Activated naive CD4-positive, alpha-beta T cell treated with Interleukin-2 at 50 U/mL for 16 hours (primary cell): ENCODE results near the gene CXXC4.

ENCODE experiments used
- DNase-seq: peaks from one replicate; pipeline ENCODE4 v3.0.0-alpha.2; 2020

Gene CXXC4

GRCh38 chr4:104488151-104488550 is 6.5 kb downstream of the CXXC4 start:
- no peak for DNase-seq

GRCh38 chr4:104486716-104487504 is 7.8 kb downstream of the CXXC4 start:
- no peak for DNase-seq

- no peak for DNase-seq
These were observed 19.0 kb downstream of the CXXC4 start for GRCh38 chr4:104475652-104476051.

GRCh38 chr4:104472766-104473165 is 21.9 kb downstream of the CXXC4 start:
- DNase-seq = no peak

GRCh38 chr4:104470770-104471169 is 23.9 kb downstream of the CXXC4 start:
- no peak for DNase-seq

- DNase-seq = no peak
These were observed 24.9 kb downstream of the CXXC4 start for GRCh38 chr4:104469794-104470193.

- DNase-seq = no peak
These were observed 29.1 kb downstream of the CXXC4 start for GRCh38 chr4:104465619-104466018.

- DNase-seq = no peak
These were observed 29.5 kb downstream of the CXXC4 start for GRCh38 chr4:104465201-104465600.

- DNase-seq = no peak
These were observed 32.1 kb downstream of the CXXC4 start for GRCh38 chr4:104462641-104463040.

GRCh38 chr4:104457308-104457981 is 37.2 kb downstream of the CXXC4 start:
- DNase-seq = no peak

- no peak for DNase-seq
These were observed 43.1 kb downstream of the CXXC4 start for GRCh38 chr4:104451573-104451972.

GRCh38 chr4:104449537-104449936 is 45.2 kb downstream of the CXXC4 start:
- DNase-seq = no peak

- DNase-seq = no peak
These were observed 47.4 kb downstream of the CXXC4 start for GRCh38 chr4:104447294-104447693.

GRCh38 chr4:104446431-104447278 is 48.0 kb downstream of the CXXC4 start:
- no peak for DNase-seq

- no peak for DNase-seq
These were observed 50.0 kb downstream of the CXXC4 start for GRCh38 chr4:104444685-104445084.

- no peak for DNase-seq
These were observed 58.2 kb downstream of the CXXC4 start for GRCh38 chr4:104436542-104436941.

- DNase-seq = no peak
These were observed 65.4 kb downstream of the CXXC4 start for GRCh38 chr4:104429150-104429741.

GRCh38 chr4:104425948-104426347 is 68.7 kb downstream of the CXXC4 start:
- no peak for DNase-seq

- DNase-seq = no peak
These were observed 69.7 kb downstream of the CXXC4 start for GRCh38 chr4:104424989-104425388.

- DNase-seq = no peak
These were observed 70.2 kb downstream of the CXXC4 start for GRCh38 chr4:104424475-104424941.

- no peak for DNase-seq
These were observed 73.1 kb downstream of the CXXC4 start for GRCh38 chr4:104421566-104421965.

- DNase-seq = no peak
These were observed 73.9 kb downstream of the CXXC4 start for GRCh38 chr4:104420766-104421165.
